GM23338 (cell line): ENCODE data around the gene LGALS9B.
"Not testable (repeated sequence)": the region's sequence is repeated elsewhere in the genome, so short reads cannot be mapped to it uniquely, and the experiment has no call there.

ENCODE experiments used
- CREB1 ChIP-seq: fragments of 250-450 bp; sonication (Bioruptor Pico); IDR thresholded peaks from 2 replicates; pipeline ENCODE4 v1.5.0; 2020; ENCODE audit warnings: low read depth, mild to moderate bottlenecking, moderate library complexity
- EZH2 ChIP-seq: fragments of 200-600 bp; sonication (generic); IDR thresholded peaks from one replicate; pipeline ENCODE4 v1.8.0; 2017; ENCODE audit warnings: antibody characterized with exemption, mild to moderate bottlenecking, low read depth; ENCODE audit not compliant: unreplicated experiment
- EZH2phosphoT487 ChIP-seq: fragments of 200-600 bp; sonication (generic); IDR thresholded peaks from one replicate; pipeline ENCODE4 v1.8.1; 2018; ENCODE audit warnings: antibody characterized with exemption; ENCODE audit not compliant: unreplicated experiment
- POLR2AphosphoS5 ChIP-seq: IDR thresholded peaks from 2 replicates; pipeline ENCODE4 v1.6.1; 2016; ENCODE audit warnings: antibody characterized with exemption, low read depth
- TF ChIP-seq, protein P1 (sequence below), 2 experiments: fragments of 200-600 bp in 1 of 2; sonication (generic) in 1 of 2; conservative IDR thresholded peaks; 2 replicates each; pipeline versions ENCODE4 v1.5.1 to v1.6.1; 2016 to 2017; ENCODE audit warnings: antibody characterized with exemption in 2 of 2, low read depth in 2 of 2, mild to moderate bottlenecking in 2 of 2, moderate library complexity in 1 of 2

DNA sequence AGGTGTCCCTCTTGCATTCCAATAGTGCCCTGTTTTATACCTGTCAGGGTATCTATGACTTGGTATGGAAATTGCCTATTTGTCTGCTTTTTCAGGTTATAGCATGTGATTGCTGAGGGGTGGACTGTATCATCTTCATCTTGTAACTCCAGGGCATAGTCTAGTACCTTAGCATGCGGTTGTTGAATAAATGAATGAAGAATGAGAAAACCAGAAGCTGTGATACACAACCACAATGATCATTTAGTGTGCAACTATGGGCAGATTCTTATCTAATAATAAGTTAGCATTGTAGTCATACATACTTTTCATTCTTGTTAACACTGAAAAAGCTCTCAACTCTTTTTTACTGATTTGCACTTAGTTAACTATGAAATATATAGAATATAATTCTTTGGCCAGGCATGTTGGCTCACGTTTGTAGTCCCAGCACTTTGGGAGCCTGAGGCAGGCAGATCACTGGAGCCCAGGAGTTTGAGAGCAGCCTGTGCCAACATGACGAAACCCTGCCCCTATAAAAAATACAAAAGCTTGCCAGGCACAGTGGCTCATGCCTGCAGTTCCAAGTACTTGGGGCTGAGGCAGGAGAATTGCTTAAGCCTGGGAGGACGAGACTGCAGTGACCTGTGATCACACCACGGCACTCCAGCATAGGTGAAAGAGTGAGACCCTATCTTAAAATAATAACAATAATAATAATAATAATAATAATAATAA lies 65.9 kb downstream of the LGALS9B start:
- not testable (repeated sequence) for TF ChIP-seq CREB1 (CRISPR knock-in tag); EZH2; EZH2phosphoT487; POLR2AphosphoS5
- TF ChIP-seq, protein P1, sequence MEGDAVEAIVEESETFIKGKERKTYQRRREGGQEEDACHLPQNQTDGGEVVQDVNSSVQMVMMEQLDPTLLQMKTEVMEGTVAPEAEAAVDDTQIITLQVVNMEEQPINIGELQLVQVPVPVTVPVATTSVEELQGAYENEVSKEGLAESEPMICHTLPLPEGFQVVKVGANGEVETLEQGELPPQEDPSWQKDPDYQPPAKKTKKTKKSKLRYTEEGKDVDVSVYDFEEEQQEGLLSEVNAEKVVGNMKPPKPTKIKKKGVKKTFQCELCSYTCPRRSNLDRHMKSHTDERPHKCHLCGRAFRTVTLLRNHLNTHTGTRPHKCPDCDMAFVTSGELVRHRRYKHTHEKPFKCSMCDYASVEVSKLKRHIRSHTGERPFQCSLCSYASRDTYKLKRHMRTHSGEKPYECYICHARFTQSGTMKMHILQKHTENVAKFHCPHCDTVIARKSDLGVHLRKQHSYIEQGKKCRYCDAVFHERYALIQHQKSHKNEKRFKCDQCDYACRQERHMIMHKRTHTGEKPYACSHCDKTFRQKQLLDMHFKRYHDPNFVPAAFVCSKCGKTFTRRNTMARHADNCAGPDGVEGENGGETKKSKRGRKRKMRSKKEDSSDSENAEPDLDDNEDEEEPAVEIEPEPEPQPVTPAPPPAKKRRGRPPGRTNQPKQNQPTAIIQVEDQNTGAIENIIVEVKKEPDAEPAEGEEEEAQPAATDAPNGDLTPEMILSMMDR (conservative IDR thresholded peaks at IDR 0.05; ENCODE audit: low read depth in 2 of 2) = not testable (repeated sequence)
